OCI-LY7 (cell line): ENCODE results near the gene TMEFF1. TPM values are rescaled to one million over a fixed set of nuclear protein-coding genes. Genes with fewer than 3 reads are reported as not detected.

ENCODE experiments used
- BruUV-seq: library from RNA; stranded (reverse); fragments of 400-500 nt; replicated peaks from 2 replicates; lab custom pipeline; 2021; lab: Mats Ljungman, UMichigan
- CTCF ChIA-PET: fragments of 300-600 bp; sonication (Branson Sonifier 250); formaldehyde crosslinking; loops from one replicate; lab custom pipeline; 2022; ENCODE audit warnings: antibody characterized with exemption; ENCODE audit not compliant: unreplicated experiment; lab: Charles Lee
- POLR2A ChIA-PET: fragments of 300-600 bp; sonication (Branson Sonifier 250); formaldehyde crosslinking; loops from one replicate; lab custom pipeline; 2022; ENCODE audit warnings: antibody characterized with exemption; lab: Charles Lee
- DNase-seq: peaks from one replicate; pipeline ENCODE4 v3.0.0-alpha.2; 2015; ENCODE audit warnings: low spot score
- H2AFZ ChIP-seq: fragments of 200-600 bp; sonication (generic), shearing (Covaris generic); 2 replicates; pipeline ENCODE4 v1.6.1; 2014; ENCODE audit warnings: mild to moderate bottlenecking, antibody characterized with exemption, low read length, moderate library complexity
- H3K27ac ChIP-seq: fragments of 200-600 bp; sonication (generic); 2 replicates; pipeline ENCODE4 v1.5.1; 2014; ENCODE audit warnings: mixed run types, low read depth, mild to moderate bottlenecking, moderate library complexity, low read length, inconsistent platforms; ENCODE audit not compliant: poor library complexity, severe bottlenecking
- H3K36me3 ChIP-seq: fragments of 200-600 bp; sonication (generic); 2 replicates; pipeline ENCODE4 v1.6.1; 2014; ENCODE audit warnings: mild to moderate bottlenecking, antibody characterized with exemption, low read length, moderate library complexity, mixed read lengths; ENCODE audit not compliant: insufficient read depth
- H3K4me1 ChIP-seq: fragments of 200-600 bp; sonication (generic); 2 replicates; pipeline ENCODE4 v1.5.1; 2014; ENCODE audit warnings: mild to moderate bottlenecking, low read length; ENCODE audit not compliant: insufficient read depth, poor library complexity, severe bottlenecking
- H3K4me2 ChIP-seq: fragments of 200-600 bp; sonication (generic); 2 replicates; pipeline ENCODE4 v1.6.1; 2014; ENCODE audit warnings: mild to moderate bottlenecking, low read length
- H3K4me3 ChIP-seq: fragments of 200-600 bp; sonication (generic); 2 replicates; pipeline ENCODE4 v1.5.1; 2014; ENCODE audit warnings: mild to moderate bottlenecking, low read depth, low read length; ENCODE audit not compliant: poor library complexity, severe bottlenecking
- H3K79me2 ChIP-seq: fragments of 200-600 bp; sonication (generic); 2 replicates; pipeline ENCODE4 v1.6.1; 2016; ENCODE audit warnings: low read depth, mild to moderate bottlenecking, low read length, moderate library complexity, mixed read lengths; ENCODE audit not compliant: insufficient read depth
- H3K9me2 ChIP-seq: fragments of 200-600 bp; sonication (generic); 2 replicates; pipeline ENCODE4 v1.6.1; 2016; ENCODE audit warnings: mild to moderate bottlenecking, low read length, mixed read lengths; ENCODE audit not compliant: insufficient read depth
- H3K9me3 ChIP-seq: fragments of 200-600 bp; sonication (generic); 2 replicates; pipeline ENCODE4 v1.6.1; 2014; ENCODE audit warnings: mild to moderate bottlenecking, mixed run types, low read length, mixed read lengths
- H4K20me1 ChIP-seq: fragments of 200-600 bp; sonication (generic); 2 replicates; pipeline ENCODE4 v1.6.1; 2014; ENCODE audit warnings: mild to moderate bottlenecking, antibody characterized with exemption, low read length, moderate library complexity, mixed read lengths; ENCODE audit not compliant: insufficient read depth
- CTCF ChIP-seq: fragments of 200-600 bp; sonication (generic); conservative IDR thresholded peaks from 2 replicates; pipeline ENCODE4 v1.5.1; 2014; ENCODE audit warnings: mild to moderate bottlenecking, antibody characterized with exemption, low read length, moderate library complexity, mixed read lengths
- EZH2phosphoT487 ChIP-seq: fragments of 200-600 bp; sonication (generic); IDR thresholded peaks from 2 replicates; pipeline ENCODE4 v1.6.1; 2018; ENCODE audit warnings: low read depth, borderline replicate concordance, mild to moderate bottlenecking, mixed run types, antibody characterized with exemption, low read length, moderate library complexity, mixed read lengths
- intact Hi-C: fragments of 100-400 bp; cut with micrococcal nuclease; formaldehyde crosslinking; loops from one replicate; pipeline ENCODE4 v1.10.0; 2022; ENCODE audit not compliant: unreplicated experiment
- total RNA-seq, 2 experiments: library from RNA; depleted of rRNA in 1 of 2; stranded (reverse); fragments of >200 nt in 1 of 2; shearing (Covaris generic) in 1 of 2; gene quantifications; 2 replicates each; pipeline ENCODE4 v1.2.3, GENCODE V29; 2014 to 2022

TMEFF1 gene
- total RNA-seq, 2 experiments from 2014 or later, result 3.6 to 4.7 TPM

- H3K79me2 ChIP-seq, result no peaks in the 10 kb centered on the region
- intact Hi-C loops, result no loop called here
- BruUV-seq, result no TSS peak
- H3K27ac ChIP-seq, result no peak overlapping the region
- H3K9me2 ChIP-seq, result no peaks in the 10 kb centered on the region
- no peaks in the 10 kb centered on the region for H3K9me3 ChIP-seq
- ChIA-PET POLR2A (no interaction called here), CTCF (no interaction called here)
- no peak overlapping the region for H2AFZ ChIP-seq
- H3K36me3 ChIP-seq, result peaks cover 44% of the 10 kb centered on the region
- no peak overlapping the region for H3K4me3 ChIP-seq
- no peak overlapping the region for H3K4me2 ChIP-seq
- TF ChIP-seq CTCF (peak; percentile 27; the same call in 1 of the 2 replicates), EZH2phosphoT487 (no peak)
- no peak for DNase-seq
- no peaks in the 10 kb centered on the region for H4K20me1 ChIP-seq
- no peaks in the 10 kb centered on the region for H3K4me1 ChIP-seq
Measured at GRCh38 chr9:100445161-100445902, 27.6 kb upstream of the TMEFF1 start.

- Histone ChIP-seq H3K4me2 (no peak overlapping the region), H3K4me3 (no peak overlapping the region), H3K9me2 (no peaks in the 10 kb centered on the region), H4K20me1 (no peaks in the 10 kb centered on the region), H3K79me2 (no peaks in the 10 kb centered on the region), H3K4me1 (no peaks in the 10 kb centered on the region), H3K9me3 (no peaks in the 10 kb centered on the region), H3K36me3 (peaks cover 46% of the 10 kb centered on the region), H3K27ac (no peak overlapping the region), H2AFZ (no peak overlapping the region)
- no TSS peak for BruUV-seq
- CTCF ChIA-PET, result no interaction called here
- TF ChIP-seq EZH2phosphoT487 (no peak), CTCF (0 out of 2 replicates have a peak, but pooled peaks have one; percentile 11)
- POLR2A ChIA-PET, result no interaction called here
- DNase-seq, result no peak
- intact Hi-C loops, result no loop called here
Measured at GRCh38 chr9:100445903-100446549, 26.9 kb upstream of the TMEFF1 start.

- CTCF ChIA-PET, result no interaction called here
- no peak overlapping the region for H3K27ac ChIP-seq
- H3K4me2 ChIP-seq, result no peak overlapping the region
- no peaks in the 10 kb centered on the region for H3K9me3 ChIP-seq
- DNase-seq, result no peak
- peaks cover 53% of the 10 kb centered on the region for H3K36me3 ChIP-seq
- no peaks in the 10 kb centered on the region for H3K79me2 ChIP-seq
- BruUV-seq, result no TSS peak
- no peaks in the 10 kb centered on the region for H4K20me1 ChIP-seq
- no peaks in the 10 kb centered on the region for H3K4me1 ChIP-seq
- H3K9me2 ChIP-seq, result no peaks in the 10 kb centered on the region
- H3K4me3 ChIP-seq, result no peak overlapping the region
- intact Hi-C loops, result no loop called here
- no peak for TF ChIP-seq CTCF
- TF ChIP-seq EZH2phosphoT487, result no peak
- H2AFZ ChIP-seq, result no peak overlapping the region
- POLR2A ChIA-PET, result no interaction called here
Measured at GRCh38 chr9:100447041-100447440, 25.9 kb upstream of the TMEFF1 start.
